Measurements from ENCODE around the gene MAN2C1.
"Not testable (repeated sequence)": the region's sequence is repeated elsewhere in the genome, so short reads cannot be mapped to it uniquely, and the experiment has no call there.

MAN2C1 gene
- 236 to 308 (median 276) reads per million in 3 donors for total RNA-seq

DNA sequence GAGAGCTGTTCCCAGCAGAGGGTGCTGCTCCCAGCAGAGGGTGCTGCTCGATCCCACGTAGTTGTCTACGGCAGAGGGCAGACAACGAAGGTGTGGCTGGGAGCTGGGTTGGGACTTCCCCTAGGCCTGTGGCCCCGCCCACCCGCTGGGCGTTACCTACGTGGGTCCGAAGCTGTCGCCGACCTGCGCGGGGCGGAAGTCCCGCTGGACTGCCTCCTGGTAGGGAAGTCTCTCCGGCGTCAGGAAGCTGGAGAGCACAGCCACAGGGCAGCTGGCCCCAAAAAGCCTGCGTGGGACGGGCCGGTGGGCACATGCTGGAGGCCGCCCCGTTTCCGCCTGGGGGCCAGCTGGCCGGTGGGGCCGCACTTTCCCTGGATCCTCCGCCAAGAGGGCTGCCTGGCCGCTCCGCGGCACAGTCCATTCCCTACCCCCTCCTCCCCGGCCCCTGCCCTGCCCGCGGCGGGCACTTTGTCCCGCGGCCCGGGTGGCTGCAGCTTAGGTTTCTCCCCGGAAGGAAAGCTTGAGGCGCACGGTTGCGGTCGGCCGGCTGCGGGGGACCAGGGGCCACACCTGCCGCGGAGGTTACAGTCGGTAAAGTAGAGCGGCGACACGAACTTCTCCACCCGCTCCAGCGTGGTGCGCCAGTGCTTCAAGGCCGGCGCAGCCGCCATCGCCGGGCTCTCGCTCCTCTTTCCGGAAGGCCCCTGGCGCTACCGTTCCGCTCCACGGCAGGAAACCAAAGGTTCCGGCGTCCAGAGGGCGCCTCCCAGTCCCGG lies at the start of gene MAN2C1:
TSS of gene MAN2C1 (minus strand) at position 695 of the 776 bp plus-strand sequence. CDS start at position 671, 24 bp downstream.
- Histone ChIP-seq H3K9me3 (ENCODE audit: control insufficient read depth, low read length) (no peaks in the 10 kb centered on the region), H3K4me1 (ENCODE audit: control insufficient read depth, insufficient read depth, low read length, poor library complexity, severe bottlenecking) (peaks cover 6% of the 10 kb centered on the region), H3K27ac (ENCODE audit: insufficient read depth, low read length, poor library complexity, severe bottlenecking) (peak within 1 kb of the TSS; percentile 93), H3K36me3 (ENCODE audit: control insufficient read depth, insufficient read depth, low read length) (peaks cover 45% of the 10 kb centered on the region), H3K27me3 (replicated peaks; ENCODE audit: control insufficient read depth, insufficient read depth, low read length, poor library complexity, severe bottlenecking) (no peaks in the 10 kb centered on the region), H3K4me3 (ENCODE audit: insufficient read depth, low read depth, low read length, poor library complexity, severe bottlenecking) (peak within 1 kb of the TSS; percentile 99)
- DNase-seq, result peak; percentile 83 to 89 (median 86)

DNA sequence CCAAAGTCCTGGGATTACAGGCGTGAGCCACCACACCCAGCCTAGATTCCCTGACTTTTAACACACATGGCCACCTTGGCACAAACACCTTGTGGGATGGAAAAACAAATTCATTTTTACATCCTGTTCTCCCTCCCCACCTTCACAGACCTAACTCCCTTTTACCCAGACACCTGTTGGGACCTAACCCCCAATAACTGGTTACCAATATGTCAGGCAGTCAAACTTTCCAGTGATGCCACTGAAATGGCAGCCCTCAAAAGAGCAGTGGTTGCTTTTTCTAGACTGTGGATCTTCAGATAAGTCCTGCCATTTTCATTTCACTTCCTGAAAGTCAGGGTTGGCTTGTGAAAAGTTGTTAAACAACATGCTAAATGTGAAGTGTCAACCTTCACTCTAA lies 48.2 kb upstream of the MAN2C1 start:
- H3K27me3 ChIP-seq (replicated peaks; ENCODE audit: control insufficient read depth, insufficient read depth, low read length, poor library complexity, severe bottlenecking), result no peaks in the 10 kb centered on the region
- H3K4me1 ChIP-seq (ENCODE audit: control insufficient read depth, insufficient read depth, low read length, poor library complexity, severe bottlenecking), result no peaks in the 10 kb centered on the region
- DNase-seq, result no peak
- peaks cover 31% of the 10 kb centered on the region for H3K36me3 ChIP-seq (ENCODE audit: control insufficient read depth, insufficient read depth, low read length)
- no peak overlapping the region for H3K27ac ChIP-seq (ENCODE audit: insufficient read depth, low read length, poor library complexity, severe bottlenecking)
- no peak overlapping the region for H3K4me3 ChIP-seq (ENCODE audit: insufficient read depth, low read depth, low read length, poor library complexity, severe bottlenecking)
- H3K9me3 ChIP-seq (ENCODE audit: control insufficient read depth, low read length), result no peaks in the 10 kb centered on the region

DNA sequence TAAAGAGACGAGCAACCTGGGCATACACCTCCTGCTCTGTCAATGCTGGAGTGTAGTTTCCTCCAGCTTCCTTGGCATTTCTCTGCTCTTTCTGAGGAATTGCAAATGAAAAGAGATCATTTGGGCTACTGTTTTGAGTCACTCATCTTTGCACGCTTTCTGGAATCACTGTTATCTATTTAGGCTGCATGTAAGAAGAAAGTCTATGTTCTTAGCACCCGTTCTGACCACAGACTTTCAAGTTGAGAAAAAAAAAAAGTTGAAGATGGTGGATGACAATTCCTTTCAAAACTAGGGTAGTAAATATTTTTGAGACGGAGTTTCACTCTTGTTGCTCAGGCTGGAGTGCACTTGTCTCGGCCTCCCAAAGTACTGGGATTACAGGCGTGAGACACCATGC lies 41.8 kb upstream of the MAN2C1 start:
- H3K9me3 ChIP-seq (ENCODE audit: control insufficient read depth, low read length), result no peaks in the 10 kb centered on the region
- peaks cover 82% of the 10 kb centered on the region for H3K36me3 ChIP-seq (ENCODE audit: control insufficient read depth, insufficient read depth, low read length)
- H3K4me1 ChIP-seq (ENCODE audit: control insufficient read depth, insufficient read depth, low read length, poor library complexity, severe bottlenecking), result no peaks in the 10 kb centered on the region
- no peak for DNase-seq
- no peaks in the 10 kb centered on the region for H3K27me3 ChIP-seq (replicated peaks; ENCODE audit: control insufficient read depth, insufficient read depth, low read length, poor library complexity, severe bottlenecking)
- no peak overlapping the region for H3K27ac ChIP-seq (ENCODE audit: insufficient read depth, low read length, poor library complexity, severe bottlenecking)
- H3K4me3 ChIP-seq (ENCODE audit: insufficient read depth, low read depth, low read length, poor library complexity, severe bottlenecking), result no peak overlapping the region

DNA sequence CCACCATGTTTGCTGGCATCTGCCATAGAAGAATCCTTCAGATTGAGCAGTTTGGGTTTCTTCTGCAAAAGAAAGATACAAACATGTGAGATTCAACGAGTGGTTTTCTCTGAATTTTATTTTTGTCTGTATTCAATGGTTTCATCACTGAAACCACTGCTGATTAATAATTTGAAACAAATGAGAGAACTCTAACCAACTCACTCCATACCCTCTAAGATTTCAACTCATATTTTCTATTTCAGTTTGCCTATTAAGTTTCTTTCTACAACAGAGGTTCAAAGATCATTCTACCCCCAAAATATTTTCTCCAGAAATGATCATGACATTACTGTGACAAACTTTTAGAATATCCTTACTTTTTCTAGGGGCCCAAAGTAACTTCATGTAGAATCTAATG lies 38.7 kb upstream of the MAN2C1 start:
- Histone ChIP-seq H3K27ac (ENCODE audit: insufficient read depth, low read length, poor library complexity, severe bottlenecking) (no peak overlapping the region), H3K4me1 (ENCODE audit: control insufficient read depth, insufficient read depth, low read length, poor library complexity, severe bottlenecking) (no peaks in the 10 kb centered on the region), H3K36me3 (ENCODE audit: control insufficient read depth, insufficient read depth, low read length) (peaks cover 70% of the 10 kb centered on the region), H3K9me3 (ENCODE audit: control insufficient read depth, low read length) (no peaks in the 10 kb centered on the region), H3K4me3 (ENCODE audit: insufficient read depth, low read depth, low read length, poor library complexity, severe bottlenecking) (no peak overlapping the region), H3K27me3 (replicated peaks; ENCODE audit: control insufficient read depth, insufficient read depth, low read length, poor library complexity, severe bottlenecking) (no peaks in the 10 kb centered on the region)
- no peak for DNase-seq

DNA sequence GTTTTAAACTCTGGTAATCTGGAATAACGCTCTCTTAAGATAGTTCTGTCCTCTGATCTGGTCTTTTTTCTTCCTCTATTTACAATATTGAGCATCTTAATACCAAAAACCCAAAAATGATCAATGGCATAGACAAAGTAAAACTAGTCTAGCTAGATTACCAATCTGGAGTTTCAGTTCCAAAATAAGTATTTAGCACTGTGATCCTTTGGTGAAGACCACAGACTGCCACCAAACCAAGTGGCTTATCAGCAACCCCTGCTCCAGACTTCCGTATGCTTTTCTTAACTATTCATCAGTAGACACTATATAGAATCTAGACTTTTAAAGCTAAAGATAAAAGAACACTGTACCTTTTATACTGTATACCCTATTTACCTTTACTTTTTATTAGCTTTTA lies 35.5 kb upstream of the MAN2C1 start:
- no peaks in the 10 kb centered on the region for H3K9me3 ChIP-seq (ENCODE audit: control insufficient read depth, low read length)
- no peak for DNase-seq
- no peak overlapping the region for H3K4me3 ChIP-seq (ENCODE audit: insufficient read depth, low read depth, low read length, poor library complexity, severe bottlenecking)
- peaks cover 63% of the 10 kb centered on the region for H3K36me3 ChIP-seq (ENCODE audit: control insufficient read depth, insufficient read depth, low read length)
- no peaks in the 10 kb centered on the region for H3K27me3 ChIP-seq (replicated peaks; ENCODE audit: control insufficient read depth, insufficient read depth, low read length, poor library complexity, severe bottlenecking)
- no peaks in the 10 kb centered on the region for H3K4me1 ChIP-seq (ENCODE audit: control insufficient read depth, insufficient read depth, low read length, poor library complexity, severe bottlenecking)
- no peak overlapping the region for H3K27ac ChIP-seq (ENCODE audit: insufficient read depth, low read length, poor library complexity, severe bottlenecking)

DNA sequence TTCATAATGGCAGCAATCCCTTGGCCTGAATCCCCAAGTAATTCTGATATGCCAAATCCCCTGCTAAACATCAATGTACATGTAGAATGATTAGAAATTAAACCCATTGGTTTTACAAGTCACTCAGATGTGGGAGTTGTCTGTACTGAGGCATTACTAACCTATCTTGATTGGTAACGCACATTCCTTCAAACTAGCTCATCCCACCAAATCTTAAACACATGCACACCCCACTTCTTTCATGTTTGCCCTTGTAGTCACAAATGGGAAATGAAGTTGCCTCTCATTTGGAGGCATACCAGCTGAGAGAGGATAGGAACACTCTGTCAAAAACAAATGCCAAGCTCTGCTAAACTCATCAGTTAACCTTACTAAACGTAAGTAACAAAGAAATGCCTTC lies 29.1 kb upstream of the MAN2C1 start:
- peaks cover 85% of the 10 kb centered on the region for H3K36me3 ChIP-seq (ENCODE audit: control insufficient read depth, insufficient read depth, low read length)

DNA sequence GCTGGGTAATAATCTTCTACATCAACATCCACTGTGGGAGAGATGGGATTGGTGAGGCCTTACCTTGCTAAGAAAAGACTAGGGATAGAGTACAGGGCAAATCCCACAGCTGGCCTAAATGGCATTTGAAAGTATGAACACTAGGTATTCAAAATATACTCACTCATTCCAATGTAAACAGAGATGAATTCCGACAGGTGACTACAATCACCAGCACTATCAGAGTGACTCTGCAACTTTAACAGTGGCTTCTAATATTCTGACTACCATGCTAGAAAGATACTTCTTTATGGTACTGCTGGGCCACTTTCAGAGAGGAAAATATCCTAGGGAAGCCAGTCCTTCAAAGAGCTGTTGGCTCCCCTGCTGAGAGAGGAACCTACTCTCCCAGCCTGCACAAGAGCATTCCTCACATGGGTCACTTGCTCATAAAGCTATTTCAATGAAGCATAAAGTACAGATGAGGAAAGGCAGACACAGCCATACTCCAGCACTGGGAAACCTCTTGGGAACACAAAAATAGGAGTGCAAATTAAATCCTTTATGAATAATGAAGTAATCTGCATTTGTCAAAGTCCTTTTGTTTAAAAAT lies 21.5 kb upstream of the MAN2C1 start:
- Histone ChIP-seq H3K36me3 (ENCODE audit: control insufficient read depth, insufficient read depth, low read length) (peaks cover 83% of the 10 kb centered on the region), H3K27me3 (replicated peaks; ENCODE audit: control insufficient read depth, insufficient read depth, low read length, poor library complexity, severe bottlenecking) (no peaks in the 10 kb centered on the region), H3K4me1 (ENCODE audit: control insufficient read depth, insufficient read depth, low read length, poor library complexity, severe bottlenecking) (no peaks in the 10 kb centered on the region), H3K9me3 (ENCODE audit: control insufficient read depth, low read length) (no peaks in the 10 kb centered on the region), H3K4me3 (ENCODE audit: insufficient read depth, low read depth, low read length, poor library complexity, severe bottlenecking) (no peak overlapping the region), H3K27ac (ENCODE audit: insufficient read depth, low read length, poor library complexity, severe bottlenecking) (no peak overlapping the region)
- DNase-seq, result no peak

More for the DNA sequence above, 29.1 kb upstream of the MAN2C1 start:
- H3K4me1 ChIP-seq (ENCODE audit: control insufficient read depth, insufficient read depth, low read length, poor library complexity, severe bottlenecking), result no peaks in the 10 kb centered on the region
- no peak for DNase-seq
- H3K4me3 ChIP-seq (ENCODE audit: insufficient read depth, low read depth, low read length, poor library complexity, severe bottlenecking), result no peak overlapping the region
- H3K27ac ChIP-seq (ENCODE audit: insufficient read depth, low read length, poor library complexity, severe bottlenecking), result no peak overlapping the region
- H3K27me3 ChIP-seq (replicated peaks; ENCODE audit: control insufficient read depth, insufficient read depth, low read length, poor library complexity, severe bottlenecking), result no peaks in the 10 kb centered on the region
- no peaks in the 10 kb centered on the region for H3K9me3 ChIP-seq (ENCODE audit: control insufficient read depth, low read length)

DNA sequence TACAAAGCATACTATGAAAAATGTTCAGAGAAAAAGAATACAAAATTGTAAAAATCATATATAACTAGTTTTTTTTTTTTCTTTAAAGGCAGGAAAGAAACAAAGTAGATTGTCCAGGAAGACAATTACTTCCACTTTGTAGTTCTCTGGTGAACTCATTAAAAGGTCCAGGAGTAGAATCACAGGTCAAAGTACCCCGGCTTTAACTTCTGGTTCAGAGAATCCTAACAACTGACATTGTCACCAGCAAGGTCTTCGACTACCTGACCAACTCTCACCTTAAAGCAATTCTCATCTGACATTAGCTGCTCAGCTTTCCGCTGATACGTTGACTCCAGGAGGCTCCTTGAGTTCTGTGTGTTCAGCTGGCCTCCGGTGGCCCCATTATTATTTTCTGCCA lies 15.6 kb upstream of the MAN2C1 start:
- not testable (repeated sequence) for H3K27ac ChIP-seq (ENCODE audit: insufficient read depth, low read length, poor library complexity, severe bottlenecking); H3K4me1 ChIP-seq (ENCODE audit: control insufficient read depth, insufficient read depth, low read length, poor library complexity, severe bottlenecking); H3K27me3 ChIP-seq (replicated peaks; ENCODE audit: control insufficient read depth, insufficient read depth, low read length, poor library complexity, severe bottlenecking); DNase-seq; H3K4me3 ChIP-seq (ENCODE audit: insufficient read depth, low read depth, low read length, poor library complexity, severe bottlenecking); H3K9me3 ChIP-seq (ENCODE audit: control insufficient read depth, low read length)
- peaks cover 69% of the 10 kb centered on the region for H3K36me3 ChIP-seq (ENCODE audit: control insufficient read depth, insufficient read depth, low read length)

DNA sequence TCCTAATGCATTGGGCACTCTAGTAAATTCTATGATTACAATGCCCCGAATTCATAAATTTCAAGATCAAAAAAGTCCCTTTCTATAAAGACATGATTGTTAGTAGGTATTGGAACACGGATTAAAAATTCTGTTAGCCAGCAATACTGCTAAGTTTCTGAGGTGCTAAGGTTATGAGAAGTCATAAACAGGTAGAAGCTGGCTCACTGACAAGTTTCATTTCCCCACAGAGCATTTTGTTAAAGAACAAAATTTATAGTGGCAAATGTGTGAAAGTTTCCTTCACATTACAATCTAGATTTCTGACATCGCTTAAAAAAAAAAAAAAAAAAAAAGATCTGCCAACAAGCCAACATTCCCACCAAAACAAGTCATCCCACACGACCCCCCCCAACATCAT lies 12.4 kb upstream of the MAN2C1 start:
- Histone ChIP-seq H3K36me3 (ENCODE audit: control insufficient read depth, insufficient read depth, low read length) (peaks cover 54% of the 10 kb centered on the region), H3K9me3 (ENCODE audit: control insufficient read depth, low read length) (no peaks in the 10 kb centered on the region), H3K4me3 (ENCODE audit: insufficient read depth, low read depth, low read length, poor library complexity, severe bottlenecking) (no peak overlapping the region), H3K27ac (ENCODE audit: insufficient read depth, low read length, poor library complexity, severe bottlenecking) (no peak overlapping the region), H3K4me1 (ENCODE audit: control insufficient read depth, insufficient read depth, low read length, poor library complexity, severe bottlenecking) (no peaks in the 10 kb centered on the region), H3K27me3 (replicated peaks; ENCODE audit: control insufficient read depth, insufficient read depth, low read length, poor library complexity, severe bottlenecking) (no peaks in the 10 kb centered on the region)
- no peak for DNase-seq

DNA sequence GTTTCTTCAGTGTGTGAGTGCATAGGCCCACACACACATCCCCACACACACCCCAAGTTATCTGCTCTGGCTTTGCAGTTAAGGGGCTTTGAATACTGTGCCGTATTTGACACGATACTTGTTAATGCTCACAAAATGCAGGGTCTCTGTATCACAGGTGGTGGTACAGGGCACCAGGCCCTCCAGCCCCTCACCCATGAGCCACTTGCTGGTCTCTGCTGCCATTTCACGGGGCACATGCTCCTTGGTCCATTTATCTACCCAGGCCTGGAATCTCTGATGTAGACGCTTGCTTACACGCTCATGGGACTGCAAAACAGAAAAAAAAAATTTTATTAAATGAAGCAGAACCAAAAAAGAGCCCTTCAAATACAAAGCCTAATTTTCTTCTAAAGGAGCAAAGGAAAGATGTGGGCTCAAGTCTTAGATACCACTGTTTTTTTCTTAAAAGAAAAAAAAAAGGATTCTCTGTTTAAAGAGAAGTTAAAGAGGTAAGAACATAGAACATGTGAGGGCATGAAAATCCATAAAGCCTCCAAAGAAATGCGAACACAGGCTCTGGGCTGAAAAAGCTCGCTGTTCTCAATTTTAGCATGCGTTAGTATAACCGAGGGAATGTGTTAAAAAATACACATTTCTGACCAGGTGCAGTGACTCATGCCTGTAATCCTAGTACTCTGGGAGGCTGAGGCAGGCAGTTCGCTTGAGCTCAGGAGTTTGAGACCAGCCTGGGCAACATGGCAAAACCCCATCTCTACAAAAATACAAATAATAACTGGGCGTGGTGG lies 3.7 kb upstream of the MAN2C1 start:
- H3K27ac ChIP-seq (ENCODE audit: insufficient read depth, low read length, poor library complexity, severe bottlenecking), result no peak overlapping the region
- no peak for DNase-seq
- peaks cover 52% of the 10 kb centered on the region for H3K36me3 ChIP-seq (ENCODE audit: control insufficient read depth, insufficient read depth, low read length)

More for the DNA sequence above, 3.7 kb upstream of the MAN2C1 start:
- Histone ChIP-seq H3K27me3 (replicated peaks; ENCODE audit: control insufficient read depth, insufficient read depth, low read length, poor library complexity, severe bottlenecking) (no peaks in the 10 kb centered on the region), H3K9me3 (ENCODE audit: control insufficient read depth, low read length) (no peaks in the 10 kb centered on the region), H3K4me1 (ENCODE audit: control insufficient read depth, insufficient read depth, low read length, poor library complexity, severe bottlenecking) (peaks cover 6% of the 10 kb centered on the region), H3K4me3 (ENCODE audit: insufficient read depth, low read depth, low read length, poor library complexity, severe bottlenecking) (no peak overlapping the region)

Measured in effector memory CD4-positive, alpha-beta T cell (primary cell).